ENCODE measurements around the gene LOC101059915.

GRCh38 chrX:71625471-71625870 lies 41.9 kb upstream of the LOC101059915 start:
- TF ChIP-seq POLR2A (IDR thresholded peaks at IDR 0.05): no peak
- TF ChIP-seq CTCF (IDR thresholded peaks at IDR 0.05): no peak
